HG03135 (cell line): ENCODE results near the gene TMPRSS11D.

Experiments used
- ATAC-seq: cut with Tn5 transposase; IDR thresholded peaks from one replicate; pipeline ENCODE4 v1.9.1; 2021; ENCODE audit warnings: mild to moderate bottlenecking, moderate library complexity; ENCODE audit not compliant: unreplicated experiment

Gene TMPRSS11D

GRCh38 chr4:67891645-67892044 is 7.8 kb upstream of the TMPRSS11D start:
- no peak for ATAC-seq

- no peak for ATAC-seq
Measured at GRCh38 chr4:67886281-67886680, 2.5 kb upstream of the TMPRSS11D start.

GRCh38 chr4:67885762-67886161 is 2.0 kb upstream of the TMPRSS11D start:
- no peak for ATAC-seq

- ATAC-seq, result no peak
Measured at GRCh38 chr4:67884701-67885100, 899 bp upstream of the TMPRSS11D start.

- no peak for ATAC-seq
Measured at GRCh38 chr4:67883458-67883857, 344 bp downstream of the TMPRSS11D start.

- ATAC-seq, result no peak
Measured at GRCh38 chr4:67880866-67881610, 2.8 kb downstream of the TMPRSS11D start.

GRCh38 chr4:67879486-67879885 is 4.3 kb downstream of the TMPRSS11D start:
- no peak for ATAC-seq

GRCh38 chr4:67877086-67877485 is 6.7 kb downstream of the TMPRSS11D start:
- no peak for ATAC-seq

- no peak for ATAC-seq
Measured at GRCh38 chr4:67874986-67875385, 8.8 kb downstream of the TMPRSS11D start.

GRCh38 chr4:67873116-67873515 is 10.7 kb downstream of the TMPRSS11D start:
- no peak for ATAC-seq

- ATAC-seq, result no peak
Measured at GRCh38 chr4:67871867-67872266, 11.9 kb downstream of the TMPRSS11D start.

GRCh38 chr4:67869580-67870190 is 14.1 kb downstream of the TMPRSS11D start:
- ATAC-seq, result no peak

- no peak for ATAC-seq
Measured at GRCh38 chr4:67861513-67861912, 22.3 kb downstream of the TMPRSS11D start.

GRCh38 chr4:67853336-67853735 is 30.5 kb downstream of the TMPRSS11D start:
- no peak for ATAC-seq

- ATAC-seq, result no peak
Measured at GRCh38 chr4:67820903-67821302, 62.9 kb downstream of the TMPRSS11D start.

GRCh38 chr4:67810011-67810410 is 73.8 kb downstream of the TMPRSS11D start:
- ATAC-seq, result no peak

GRCh38 chr4:67809502-67809901 is 74.3 kb downstream of the TMPRSS11D start:
- no peak for ATAC-seq

GRCh38 chr4:67796810-67797209 is 87.0 kb downstream of the TMPRSS11D start:
- no peak for ATAC-seq

- ATAC-seq, result no peak
Measured at GRCh38 chr4:67790721-67791120, 93.1 kb downstream of the TMPRSS11D start.

- ATAC-seq, result no peak
Measured at GRCh38 chr4:67787311-67787710, 96.5 kb downstream of the TMPRSS11D start.

- ATAC-seq, result no peak
Measured at GRCh38 chr4:67785528-67785927, 98.3 kb downstream of the TMPRSS11D start.

- no peak for ATAC-seq
Measured at GRCh38 chr4:67779631-67780030, 104.2 kb downstream of the TMPRSS11D start.

- ATAC-seq, result no peak
Measured at GRCh38 chr4:67776746-67777145, 107.1 kb downstream of the TMPRSS11D start.
